Astrocyte (in vitro differentiated cells and primary cell): ENCODE results near the gene RARB. TPM values are rescaled to one million over a fixed set of nuclear protein-coding genes. Genes with fewer than 3 reads are reported as not detected.

Experiments used
- DNase-seq: peaks from one replicate; pipeline ENCODE4 v3.0.0-alpha.2; 2010; ENCODE audit warnings: low read depth
- FAIRE-seq: peaks from 2 replicates; lab custom pipeline; 2011; peaks lifted over from hg19 to GRCh38; lab: Jason Lieb, UNC
- H2AFZ ChIP-seq: 2 replicates; pipeline ENCODE4 v1.6.0; 2012; ENCODE audit warnings: low read depth, low read length, inconsistent platforms
- H3K27ac ChIP-seq: 2 replicates; pipeline ENCODE4 v1.5.1; 2011; ENCODE audit warnings: low read depth, low read length, inconsistent platforms
- H3K27me3 ChIP-seq: 2 replicates; pipeline ENCODE4 v1.6.0; 2011; ENCODE audit warnings: low read length, inconsistent platforms; ENCODE audit not compliant: insufficient read depth
- H3K36me3 ChIP-seq: 2 replicates; pipeline ENCODE4 v1.5.1; 2011; ENCODE audit warnings: low read length, inconsistent platforms; ENCODE audit not compliant: insufficient read depth
- H3K4me1 ChIP-seq: 2 replicates; pipeline ENCODE4 v1.5.1; 2011; ENCODE audit warnings: low read length, inconsistent platforms; ENCODE audit not compliant: insufficient read depth
- H3K4me2 ChIP-seq: 2 replicates; pipeline ENCODE4 v1.6.0; 2012; ENCODE audit warnings: low read length, inconsistent platforms
- H3K4me3 ChIP-seq: 2 replicates; pipeline ENCODE4 v1.5.1; 2011; ENCODE audit warnings: low read depth, mild to moderate bottlenecking, low read length, inconsistent platforms; ENCODE audit not compliant: insufficient read depth
- H3K79me2 ChIP-seq: 2 replicates; pipeline ENCODE4 v1.6.0; 2012; ENCODE audit warnings: mild to moderate bottlenecking, low read length, inconsistent platforms; ENCODE audit not compliant: insufficient read depth
- H3K9ac ChIP-seq: 2 replicates; pipeline ENCODE4 v1.6.0; 2012; ENCODE audit warnings: mild to moderate bottlenecking, low read length, inconsistent platforms
- H3K9me3 ChIP-seq: 2 replicates; pipeline ENCODE4 v1.5.1; 2012; ENCODE audit warnings: low read depth, mild to moderate bottlenecking, low read length, inconsistent platforms; ENCODE audit not compliant: insufficient read depth
- H4K20me1 ChIP-seq: 2 replicates; pipeline ENCODE4 v1.6.0; 2012; ENCODE audit warnings: low read length, inconsistent platforms; ENCODE audit not compliant: insufficient read depth
- H3K27ac Mint-ChIP-seq: one replicate; pipeline ENCODE4 v1.8.0; 2021; ENCODE audit warnings: mild to moderate bottlenecking, mixed read lengths; ENCODE audit not compliant: unreplicated experiment
- H3K27me3 Mint-ChIP-seq: one replicate; pipeline ENCODE4 v1.8.0; 2021; ENCODE audit warnings: low read depth, mixed read lengths; ENCODE audit not compliant: unreplicated experiment
- H3K36me3 Mint-ChIP-seq: one replicate; pipeline ENCODE4 v1.8.0; 2021; ENCODE audit warnings: low read depth, mixed read lengths; ENCODE audit not compliant: unreplicated experiment
- H3K4me1 Mint-ChIP-seq: one replicate; pipeline ENCODE4 v1.8.0; 2021; ENCODE audit warnings: low read depth, mixed read lengths; ENCODE audit not compliant: unreplicated experiment
- H3K4me3 Mint-ChIP-seq: one replicate; pipeline ENCODE4 v1.8.0; 2021; ENCODE audit warnings: mild to moderate bottlenecking, moderate library complexity, mixed read lengths; ENCODE audit not compliant: unreplicated experiment
- H3K9me3 Mint-ChIP-seq: one replicate; pipeline ENCODE4 v1.8.0; 2021; ENCODE audit warnings: mild to moderate bottlenecking, mixed read lengths; ENCODE audit not compliant: unreplicated experiment
- EZH2 ChIP-seq: IDR thresholded peaks from 2 replicates; pipeline ENCODE4 v1.6.1; 2012; ENCODE audit warnings: mild to moderate bottlenecking, low read length, inconsistent platforms; ENCODE audit not compliant: insufficient read depth
- total RNA-seq: library from RNA; stranded (reverse); gene quantifications from 2 replicates; pipeline ENCODE4 v1.2.1, GENCODE V29; 2021
- TF ChIP-seq, protein P1 (sequence below): IDR thresholded peaks from 2 replicates; pipeline ENCODE4 v1.5.1; 2011; ENCODE audit warnings: low read depth, mild to moderate bottlenecking, inconsistent platforms, low read length, moderate library complexity; ENCODE audit not compliant: insufficient read depth

The RARB gene
- total RNA-seq, 1 donor from 2014 or later = 0.27 TPM

DNA sequence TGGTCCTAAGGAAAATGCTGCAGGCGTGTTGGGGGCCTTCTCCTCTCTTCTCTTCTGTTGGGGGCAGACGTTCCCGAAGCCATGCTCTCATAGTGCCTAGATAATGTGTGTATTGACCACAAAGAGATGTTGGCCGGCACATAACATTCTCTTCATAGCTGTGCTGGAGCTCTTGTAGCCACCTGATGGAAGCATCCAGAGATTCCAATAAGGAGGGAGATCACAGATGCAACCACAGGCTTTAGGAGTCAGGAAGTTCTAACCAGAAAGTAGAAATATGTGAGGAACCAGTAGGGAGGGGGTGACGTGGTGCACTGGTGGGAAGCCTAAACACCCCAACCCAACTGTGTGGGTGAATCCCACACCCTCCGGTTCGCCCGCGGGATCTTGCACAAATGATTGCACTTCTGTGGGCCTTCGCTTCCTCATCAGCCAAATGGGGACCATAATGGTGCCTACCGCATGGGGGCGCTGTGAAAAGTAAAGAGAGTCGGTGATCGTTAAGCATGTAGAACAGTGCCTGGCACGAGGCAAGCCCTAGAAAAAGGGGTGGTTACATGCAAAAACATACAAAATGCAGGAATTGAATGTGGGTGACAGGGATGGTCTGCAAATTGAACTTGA is 148.9 kb downstream of the RARB start:
- H3K4me1 ChIP-seq = peaks cover 26% of the 10 kb centered on the region
- H3K36me3 Mint-ChIP-seq = no peaks in the 10 kb centered on the region
- H3K27me3 ChIP-seq = no peaks in the 10 kb centered on the region
- H3K27me3 Mint-ChIP-seq = no peaks in the 10 kb centered on the region
- no peaks in the 10 kb centered on the region for H4K20me1 ChIP-seq
- no peak overlapping the region for H3K4me3 Mint-ChIP-seq
- H2AFZ ChIP-seq = no peak overlapping the region
- H3K4me1 Mint-ChIP-seq = peaks cover 11% of the 10 kb centered on the region
- no peaks in the 10 kb centered on the region for H3K9me3 ChIP-seq
- peaks cover 3% of the 10 kb centered on the region for H3K36me3 ChIP-seq
- H3K4me3 ChIP-seq = no peak overlapping the region
- DNase-seq (peak; percentile 74), FAIRE-seq (no peak)
- no peak overlapping the region for H3K27ac Mint-ChIP-seq
- peaks cover 3% of the 10 kb centered on the region for H3K9me3 Mint-ChIP-seq
- no peak for TF ChIP-seq EZH2
- TF ChIP-seq, protein P1, sequence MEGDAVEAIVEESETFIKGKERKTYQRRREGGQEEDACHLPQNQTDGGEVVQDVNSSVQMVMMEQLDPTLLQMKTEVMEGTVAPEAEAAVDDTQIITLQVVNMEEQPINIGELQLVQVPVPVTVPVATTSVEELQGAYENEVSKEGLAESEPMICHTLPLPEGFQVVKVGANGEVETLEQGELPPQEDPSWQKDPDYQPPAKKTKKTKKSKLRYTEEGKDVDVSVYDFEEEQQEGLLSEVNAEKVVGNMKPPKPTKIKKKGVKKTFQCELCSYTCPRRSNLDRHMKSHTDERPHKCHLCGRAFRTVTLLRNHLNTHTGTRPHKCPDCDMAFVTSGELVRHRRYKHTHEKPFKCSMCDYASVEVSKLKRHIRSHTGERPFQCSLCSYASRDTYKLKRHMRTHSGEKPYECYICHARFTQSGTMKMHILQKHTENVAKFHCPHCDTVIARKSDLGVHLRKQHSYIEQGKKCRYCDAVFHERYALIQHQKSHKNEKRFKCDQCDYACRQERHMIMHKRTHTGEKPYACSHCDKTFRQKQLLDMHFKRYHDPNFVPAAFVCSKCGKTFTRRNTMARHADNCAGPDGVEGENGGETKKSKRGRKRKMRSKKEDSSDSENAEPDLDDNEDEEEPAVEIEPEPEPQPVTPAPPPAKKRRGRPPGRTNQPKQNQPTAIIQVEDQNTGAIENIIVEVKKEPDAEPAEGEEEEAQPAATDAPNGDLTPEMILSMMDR = no peak
- H3K4me2 ChIP-seq = no peak overlapping the region
- H3K79me2 ChIP-seq = peaks cover 16% of the 10 kb centered on the region
- no peak overlapping the region for H3K27ac ChIP-seq
- no peak overlapping the region for H3K9ac ChIP-seq

DNA sequence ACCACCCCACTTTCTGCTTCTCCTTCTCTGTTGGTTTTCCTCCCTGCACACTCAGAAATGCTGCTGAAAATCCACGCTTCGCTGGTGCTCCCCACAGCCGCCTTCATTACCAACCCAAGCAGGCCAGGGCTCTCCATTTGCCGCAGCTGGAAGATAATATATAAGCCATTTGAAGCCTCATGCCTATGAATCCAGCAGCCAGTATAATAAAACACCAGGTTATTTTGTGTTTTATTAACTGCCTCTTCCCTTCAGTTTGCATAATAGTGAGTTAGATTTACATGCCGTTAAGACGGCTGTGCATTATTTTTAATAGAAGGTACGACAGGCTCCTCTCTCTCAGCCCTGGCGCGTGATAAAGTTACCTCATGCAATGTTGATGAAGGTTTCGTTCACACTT is 150.0 kb downstream of the RARB start:
- TF ChIP-seq, protein P1 = no peak
- TF ChIP-seq EZH2 = no peak
- H3K79me2 ChIP-seq = peaks cover 16% of the 10 kb centered on the region
- no peak overlapping the region for H3K4me3 ChIP-seq
- no peak overlapping the region for H3K27ac ChIP-seq
- FAIRE-seq (no peak), DNase-seq (no peak)
- no peaks in the 10 kb centered on the region for H3K9me3 ChIP-seq
- peaks cover 5% of the 10 kb centered on the region for H3K36me3 ChIP-seq
- H4K20me1 ChIP-seq = no peaks in the 10 kb centered on the region
- Mint-ChIP-seq H3K27me3 (no peaks in the 10 kb centered on the region), H3K36me3 (no peaks in the 10 kb centered on the region), H3K4me1 (peaks cover 18% of the 10 kb centered on the region), H3K27ac (no peak overlapping the region), H3K4me3 (no peak overlapping the region), H3K9me3 (peaks cover 3% of the 10 kb centered on the region)
- H3K4me1 ChIP-seq = peaks cover 24% of the 10 kb centered on the region
- H3K27me3 ChIP-seq = no peaks in the 10 kb centered on the region
- H2AFZ ChIP-seq = no peak overlapping the region
- no peak overlapping the region for H3K4me2 ChIP-seq
- no peak overlapping the region for H3K9ac ChIP-seq

DNA sequence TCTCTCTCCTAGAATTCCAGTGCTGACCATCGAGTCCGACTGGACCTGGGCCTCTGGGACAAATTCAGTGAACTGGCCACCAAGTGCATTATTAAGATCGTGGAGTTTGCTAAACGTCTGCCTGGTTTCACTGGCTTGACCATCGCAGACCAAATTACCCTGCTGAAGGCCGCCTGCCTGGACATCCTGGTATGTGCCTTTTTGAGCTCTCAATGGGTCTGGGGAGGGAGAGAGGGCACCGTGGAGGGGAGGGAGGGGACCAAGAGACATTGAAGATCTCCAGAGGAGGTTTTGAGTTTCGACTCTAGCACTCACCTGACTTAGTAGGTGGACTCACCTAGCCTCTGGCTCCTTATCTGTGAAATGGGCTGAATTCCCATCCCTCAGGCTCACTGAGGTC is 152.5 kb downstream of the RARB start:
- Histone ChIP-seq H3K27me3 (no peaks in the 10 kb centered on the region), H3K79me2 (peaks cover 13% of the 10 kb centered on the region), H3K4me2 (no peak overlapping the region), H3K9me3 (no peaks in the 10 kb centered on the region), H3K27ac (no peak overlapping the region), H3K36me3 (peaks cover 7% of the 10 kb centered on the region), H3K4me1 (peaks cover 21% of the 10 kb centered on the region), H4K20me1 (no peaks in the 10 kb centered on the region), H3K4me3 (no peak overlapping the region), H2AFZ (no peak overlapping the region), H3K9ac (no peak overlapping the region)
- Mint-ChIP-seq H3K4me3 (no peak overlapping the region), H3K27ac (no peak overlapping the region), H3K9me3 (peaks cover 3% of the 10 kb centered on the region), H3K27me3 (no peaks in the 10 kb centered on the region), H3K4me1 (peaks cover 15% of the 10 kb centered on the region), H3K36me3 (peaks cover 2% of the 10 kb centered on the region)
- DNase-seq (no peak), FAIRE-seq (no peak)
- TF ChIP-seq, protein P1 = no peak
